ENCODE results near the gene KRTAP2-1. TPM values are rescaled to one million over a fixed set of nuclear protein-coding genes. Genes with fewer than 3 reads are reported as not detected.
"Not testable (repeated sequence)": the region's sequence is repeated elsewhere in the genome, so short reads cannot be mapped to it uniquely, and the experiment has no call there.

The KRTAP2-1 gene
- polyA plus RNA-seq, 2 donors, result not detected

GRCh38 chr17:41058741-41059140 is 11.6 kb upstream of the KRTAP2-1 start:
- H3K27me3 ChIP-seq (ENCODE audit: control insufficient read depth in 1 of 2, insufficient read depth in 2 of 2, low read length in 2 of 2), result no peaks in the 10 kb centered on the region
- H3K4me1 ChIP-seq (ENCODE audit: control insufficient read depth in 2 of 2, insufficient read depth in 2 of 2, low read length in 1 of 2), result no peaks in the 10 kb centered on the region
- no peak overlapping the region for H3K4me3 ChIP-seq (ENCODE audit: low read depth in 1 of 2, low read length in 2 of 2)
- no peaks in the 10 kb centered on the region for H3K36me3 ChIP-seq (ENCODE audit: control insufficient read depth in 2 of 2, insufficient read depth in 2 of 2, low read length in 1 of 2)
- no peaks in the 10 kb centered on the region for H3K9me3 ChIP-seq (ENCODE audit: control insufficient read depth in 2 of 2, insufficient read depth in 1 of 2, low read depth in 1 of 2, low read length in 1 of 2)
- 87 to 93% methylated on average over 5 of the region's 5 CpGs for WGBS, 2 donors
- H3K27ac ChIP-seq (ENCODE audit: low read depth in 2 of 2, low read length in 1 of 2), result no peak overlapping the region

- H3K36me3 ChIP-seq (ENCODE audit: control insufficient read depth in 2 of 2, insufficient read depth in 2 of 2, low read length in 1 of 2), result no peaks in the 10 kb centered on the region
- H3K27ac ChIP-seq (ENCODE audit: low read depth in 2 of 2, low read length in 1 of 2), result no peak overlapping the region
- no peaks in the 10 kb centered on the region for H3K4me1 ChIP-seq (ENCODE audit: control insufficient read depth in 2 of 2, insufficient read depth in 2 of 2, low read length in 1 of 2)
- no peak overlapping the region for H3K4me3 ChIP-seq (ENCODE audit: low read depth in 1 of 2, low read length in 2 of 2)
- 97% methylated on average over 1 of the region's 1 CpG for WGBS, 2 donors
- no peaks in the 10 kb centered on the region for H3K9me3 ChIP-seq (ENCODE audit: control insufficient read depth in 2 of 2, insufficient read depth in 1 of 2, low read depth in 1 of 2, low read length in 1 of 2)
- no peaks in the 10 kb centered on the region for H3K27me3 ChIP-seq (ENCODE audit: control insufficient read depth in 1 of 2, insufficient read depth in 2 of 2, low read length in 2 of 2)
Measured at GRCh38 chr17:41057547-41057946, 10.4 kb upstream of the KRTAP2-1 start.

- not testable (repeated sequence) for H3K36me3 ChIP-seq (ENCODE audit: control insufficient read depth in 2 of 2, insufficient read depth in 2 of 2, low read length in 1 of 2); H3K27ac ChIP-seq (ENCODE audit: low read depth in 2 of 2, low read length in 1 of 2); H3K4me1 ChIP-seq (ENCODE audit: control insufficient read depth in 2 of 2, insufficient read depth in 2 of 2, low read length in 1 of 2); H3K9me3 ChIP-seq (ENCODE audit: control insufficient read depth in 2 of 2, insufficient read depth in 1 of 2, low read depth in 1 of 2, low read length in 1 of 2); H3K4me3 ChIP-seq (ENCODE audit: low read depth in 1 of 2, low read length in 2 of 2); H3K27me3 ChIP-seq (ENCODE audit: control insufficient read depth in 1 of 2, insufficient read depth in 2 of 2, low read length in 2 of 2)
- 55 to 71% methylated on average over 1 of the region's 6 CpGs for WGBS, 2 donors
Measured at GRCh38 chr17:41055130-41055529, 8.0 kb upstream of the KRTAP2-1 start, which contains the start of gene KRTAP2-2. Gene KRTAP2-2, minus strand, starts transcription at chr17:41055230. Its CDS starts 19 bp downstream, at chr17:41055211.

GRCh38 chr17:41054556-41054955 is 7.4 kb upstream of the KRTAP2-1 start:
- H3K4me3 ChIP-seq (ENCODE audit: low read depth in 1 of 2, low read length in 2 of 2); H3K27ac ChIP-seq (ENCODE audit: low read depth in 2 of 2, low read length in 1 of 2); H3K27me3 ChIP-seq (ENCODE audit: control insufficient read depth in 1 of 2, insufficient read depth in 2 of 2, low read length in 2 of 2); H3K9me3 ChIP-seq (ENCODE audit: control insufficient read depth in 2 of 2, insufficient read depth in 1 of 2, low read depth in 1 of 2, low read length in 1 of 2); H3K4me1 ChIP-seq (ENCODE audit: control insufficient read depth in 2 of 2, insufficient read depth in 2 of 2, low read length in 1 of 2); H3K36me3 ChIP-seq (ENCODE audit: control insufficient read depth in 2 of 2, insufficient read depth in 2 of 2, low read length in 1 of 2): not testable (repeated sequence)
- 65 to 82% methylated on average over 7 to 9 of the region's 9 CpGs for WGBS, 2 donors

GRCh38 chr17:41054025-41054424 is 6.9 kb upstream of the KRTAP2-1 start:
- Histone ChIP-seq H3K36me3 (ENCODE audit: control insufficient read depth in 2 of 2, insufficient read depth in 2 of 2, low read length in 1 of 2) (no peaks in the 10 kb centered on the region), H3K4me1 (ENCODE audit: control insufficient read depth in 2 of 2, insufficient read depth in 2 of 2, low read length in 1 of 2) (no peaks in the 10 kb centered on the region), H3K4me3 (ENCODE audit: low read depth in 1 of 2, low read length in 2 of 2) (no peak overlapping the region), H3K27me3 (ENCODE audit: control insufficient read depth in 1 of 2, insufficient read depth in 2 of 2, low read length in 2 of 2) (no peaks in the 10 kb centered on the region), H3K27ac (ENCODE audit: low read depth in 2 of 2, low read length in 1 of 2) (no peak overlapping the region), H3K9me3 (ENCODE audit: control insufficient read depth in 2 of 2, insufficient read depth in 1 of 2, low read depth in 1 of 2, low read length in 1 of 2) (no peaks in the 10 kb centered on the region)
- 78 to 85% methylated on average over 4 of the region's 4 CpGs for WGBS, 2 donors

- Histone ChIP-seq H3K36me3 (ENCODE audit: control insufficient read depth in 2 of 2, insufficient read depth in 2 of 2, low read length in 1 of 2) (no peaks in the 10 kb centered on the region), H3K27me3 (ENCODE audit: control insufficient read depth in 1 of 2, insufficient read depth in 2 of 2, low read length in 2 of 2) (no peaks in the 10 kb centered on the region), H3K27ac (ENCODE audit: low read depth in 2 of 2, low read length in 1 of 2) (no peak overlapping the region), H3K4me3 (ENCODE audit: low read depth in 1 of 2, low read length in 2 of 2) (no peak overlapping the region), H3K4me1 (ENCODE audit: control insufficient read depth in 2 of 2, insufficient read depth in 2 of 2, low read length in 1 of 2) (no peaks in the 10 kb centered on the region), H3K9me3 (ENCODE audit: control insufficient read depth in 2 of 2, insufficient read depth in 1 of 2, low read depth in 1 of 2, low read length in 1 of 2) (no peaks in the 10 kb centered on the region)
Measured at GRCh38 chr17:41052566-41052965, 5.5 kb upstream of the KRTAP2-1 start.

- Histone ChIP-seq H3K4me1 (ENCODE audit: control insufficient read depth in 2 of 2, insufficient read depth in 2 of 2, low read length in 1 of 2) (no peaks in the 10 kb centered on the region), H3K9me3 (ENCODE audit: control insufficient read depth in 2 of 2, insufficient read depth in 1 of 2, low read depth in 1 of 2, low read length in 1 of 2) (no peaks in the 10 kb centered on the region), H3K27me3 (ENCODE audit: control insufficient read depth in 1 of 2, insufficient read depth in 2 of 2, low read length in 2 of 2) (no peaks in the 10 kb centered on the region), H3K36me3 (ENCODE audit: control insufficient read depth in 2 of 2, insufficient read depth in 2 of 2, low read length in 1 of 2) (no peaks in the 10 kb centered on the region), H3K4me3 (ENCODE audit: low read depth in 1 of 2, low read length in 2 of 2) (no peak overlapping the region), H3K27ac (ENCODE audit: low read depth in 2 of 2, low read length in 1 of 2) (no peak overlapping the region)
- WGBS, 2 donors, result 33 to 39% methylated on average over 2 of the region's 2 CpGs
Measured at GRCh38 chr17:41049110-41049509, 2.0 kb upstream of the KRTAP2-1 start.

GRCh38 chr17:41048441-41048840 is 1.3 kb upstream of the KRTAP2-1 start:
- WGBS, 2 donors, result 48 to 60% methylated on average over 7 of the region's 7 CpGs
- Histone ChIP-seq H3K27ac (ENCODE audit: low read depth in 2 of 2, low read length in 1 of 2) (no peak overlapping the region), H3K4me3 (ENCODE audit: low read depth in 1 of 2, low read length in 2 of 2) (no peak overlapping the region), H3K27me3 (ENCODE audit: control insufficient read depth in 1 of 2, insufficient read depth in 2 of 2, low read length in 2 of 2) (no peaks in the 10 kb centered on the region), H3K9me3 (ENCODE audit: control insufficient read depth in 2 of 2, insufficient read depth in 1 of 2, low read depth in 1 of 2, low read length in 1 of 2) (no peaks in the 10 kb centered on the region), H3K4me1 (ENCODE audit: control insufficient read depth in 2 of 2, insufficient read depth in 2 of 2, low read length in 1 of 2) (no peaks in the 10 kb centered on the region), H3K36me3 (ENCODE audit: control insufficient read depth in 2 of 2, insufficient read depth in 2 of 2, low read length in 1 of 2) (no peaks in the 10 kb centered on the region)

GRCh38 chr17:41042953-41043352 is 4.2 kb downstream of the KRTAP2-1 start:
- peaks cover 0 to 4% of the 10 kb centered on the region in 2 donors for H3K4me1 ChIP-seq (ENCODE audit: control insufficient read depth in 2 of 2, insufficient read depth in 2 of 2, low read length in 1 of 2)
- 98 to 100% methylated on average over 1 of the region's 1 CpG for WGBS, 2 donors
- H3K36me3 ChIP-seq (ENCODE audit: control insufficient read depth in 2 of 2, insufficient read depth in 2 of 2, low read length in 1 of 2), result no peaks in the 10 kb centered on the region
- no peak overlapping the region for H3K27ac ChIP-seq (ENCODE audit: low read depth in 2 of 2, low read length in 1 of 2)
- H3K27me3 ChIP-seq (ENCODE audit: control insufficient read depth in 1 of 2, insufficient read depth in 2 of 2, low read length in 2 of 2), result no peaks in the 10 kb centered on the region
- no peak overlapping the region for H3K4me3 ChIP-seq (ENCODE audit: low read depth in 1 of 2, low read length in 2 of 2)
- no peaks in the 10 kb centered on the region for H3K9me3 ChIP-seq (ENCODE audit: control insufficient read depth in 2 of 2, insufficient read depth in 1 of 2, low read depth in 1 of 2, low read length in 1 of 2)

- WGBS, 2 donors, result 66 to 72% methylated on average over 11 to 14 of the region's 14 CpGs
- not testable (repeated sequence) for H3K4me3 ChIP-seq (ENCODE audit: low read depth in 1 of 2, low read length in 2 of 2); H3K4me1 ChIP-seq (ENCODE audit: control insufficient read depth in 2 of 2, insufficient read depth in 2 of 2, low read length in 1 of 2); H3K27ac ChIP-seq (ENCODE audit: low read depth in 2 of 2, low read length in 1 of 2); H3K36me3 ChIP-seq (ENCODE audit: control insufficient read depth in 2 of 2, insufficient read depth in 2 of 2, low read length in 1 of 2); H3K27me3 ChIP-seq (ENCODE audit: control insufficient read depth in 1 of 2, insufficient read depth in 2 of 2, low read length in 2 of 2); H3K9me3 ChIP-seq (ENCODE audit: control insufficient read depth in 2 of 2, insufficient read depth in 1 of 2, low read depth in 1 of 2, low read length in 1 of 2)
Measured at GRCh38 chr17:41040783-41041571, 6.1 kb downstream of the KRTAP2-1 start, which contains the start of gene KRTAP1-1. Gene KRTAP1-1, minus strand, starts transcription at chr17:41041450. Its CDS starts 53 bp downstream, at chr17:41041397.
